Uterus (tissue), 4 donors: ENCODE data around the gene EME2. TPM values are rescaled to one million over a fixed set of nuclear protein-coding genes. Genes with fewer than 3 reads are reported as not detected.

Experiments
- DNase-seq, 2 donors: peaks; one replicate each; pipeline ENCODE4 v3.0.0-alpha.2; 2019 to 2020
- H3K27ac ChIP-seq, 2 donors: fragments of 200-600 bp; sonication (generic); 1 replicate in 1 of 2; 2 replicates in 1 of 2; pipeline ENCODE4 v1.5.1; 2016 to 2018
- H3K27me3 ChIP-seq, 2 donors: fragments of 200-600 bp; sonication (generic); one replicate each; pipeline ENCODE4 v1.5.1; 2018 to 2019; ENCODE audit warnings: control low read depth in 1 of 2
- H3K36me3 ChIP-seq, 2 donors: fragments of 200-600 bp; sonication (generic); one replicate each; pipeline ENCODE4 v1.5.1; 2019; ENCODE audit warnings: control low read depth in 1 of 2
- H3K4me1 ChIP-seq, 2 donors: fragments of 200-600 bp; sonication (generic); one replicate each; pipeline ENCODE4 v1.5.1; 2018 to 2019; ENCODE audit warnings: control low read depth in 1 of 2
- H3K4me3 ChIP-seq, 2 donors: fragments of 200-600 bp; sonication (generic); 1 replicate in 1 of 2; 2 replicates in 1 of 2; pipeline ENCODE4 v1.5.1; 2018 to 2019; ENCODE audit warnings: mild to moderate bottlenecking in 1 of 2
- H3K9me3 ChIP-seq, 2 donors: fragments of 200-600 bp; sonication (generic); one replicate each; pipeline ENCODE4 v1.5.1; 2019; ENCODE audit warnings: control low read depth in 1 of 2
- CTCF ChIP-seq, 4 experiments: fragments of 200-600 bp in 2 of 4; fragments of 450-650 bp in 2 of 4; sonication (generic) in 2 of 4; IDR thresholded peaks; one replicate each; pipeline ENCODE4 v1.5.1; 2016 to 2019; ENCODE audit warnings: antibody characterized with exemption in 4 of 4, mild to moderate bottlenecking in 2 of 4, moderate library complexity in 1 of 4
- POLR2A ChIP-seq, 2 donors: fragments of 450-650 bp; IDR thresholded peaks; one replicate each; pipeline ENCODE4 v1.6.1; 2016; ENCODE audit warnings: antibody characterized with exemption in 2 of 2, mild to moderate bottlenecking in 1 of 2, moderate library complexity in 1 of 2
- intact Hi-C: fragments of 100-400 bp; cut with DNase I; formaldehyde crosslinking; loops from one replicate; pipeline ENCODE4 v1.15.1; 2023; ENCODE audit warnings: low total_unique reads
- total RNA-seq, 4 donors: library from RNA; depleted of rRNA in 3 of 4; stranded (reverse); fragments of >200 nt in 3 of 4; gene quantifications; one replicate each; pipeline versions ENCODE4 v1.1.0 to v1.2.4, GENCODE V29; 2014 to 2023
- donor health status: DM: yes; HTN: yes; CAD: no.

EME2 gene
- 10 to 100 TPM in 2 of 4 donors, 1 to 10 TPM in 2; 2.6 to 28.2 (median 8.0) TPM for total RNA-seq

GRCh38 chr16:1772362-1772907 is at the start of gene EME2:
EME2 (plus strand) TSS chr16:1772810; CDS start chr16:1773228, 418 bp downstream.
- Histone ChIP-seq H3K4me1 (peaks cover 0 to 33% of the 10 kb centered on the region in 2 donors), H3K27me3 (no peaks in the 10 kb centered on the region), H3K36me3 (no peaks in the 10 kb centered on the region), H3K27ac (peak within 1 kb of the TSS; percentile 80 to 87), H3K9me3 (no peaks in the 10 kb centered on the region), H3K4me3 (peak within 1 kb of the TSS; percentile 56 to 87)
- no peak for TF ChIP-seq POLR2A (IDR thresholded peaks at IDR 0.05)
- no peak for TF ChIP-seq CTCF (IDR thresholded peaks at IDR 0.05)
- no peak for DNase-seq
- intact Hi-C loops = no loop called here

- Histone ChIP-seq H3K9me3 (no peaks in the 10 kb centered on the region), H3K27me3 (no peaks in the 10 kb centered on the region), H3K27ac (no peak overlapping the region), H3K36me3 (no peaks in the 10 kb centered on the region), H3K4me1 (no peaks in the 10 kb centered on the region), H3K4me3 (no peak overlapping the region)
- no peak for DNase-seq
- intact Hi-C loops = no loop called here
- no peak for TF ChIP-seq POLR2A (IDR thresholded peaks at IDR 0.05)
- TF ChIP-seq CTCF (IDR thresholded peaks at IDR 0.05) = peak; percentile 31 to 61 (median 39)
Measured at GRCh38 chr16:1723450-1724147, 49.0 kb upstream of the EME2 start.

GRCh38 chr16:1724491-1724890 is 48.1 kb upstream of the EME2 start:
- H3K27ac ChIP-seq = no peak overlapping the region
- no peaks in the 10 kb centered on the region for H3K36me3 ChIP-seq
- H3K4me1 ChIP-seq = no peaks in the 10 kb centered on the region
- no peak overlapping the region for H3K4me3 ChIP-seq
- intact Hi-C loops = no loop called here
- no peak for DNase-seq
- TF ChIP-seq POLR2A (IDR thresholded peaks at IDR 0.05) (no peak), CTCF (IDR thresholded peaks at IDR 0.05) (no peak)
- no peaks in the 10 kb centered on the region for H3K27me3 ChIP-seq
- H3K9me3 ChIP-seq = no peaks in the 10 kb centered on the region

GRCh38 chr16:1726661-1727502 is 45.7 kb upstream of the EME2 start:
- H3K36me3 ChIP-seq = no peaks in the 10 kb centered on the region
- no peaks in the 10 kb centered on the region for H3K9me3 ChIP-seq
- no peaks in the 10 kb centered on the region for H3K4me1 ChIP-seq
- intact Hi-C loops = no loop called here
- no peak overlapping the region for H3K27ac ChIP-seq
- no peaks in the 10 kb centered on the region for H3K27me3 ChIP-seq
- H3K4me3 ChIP-seq = no peak overlapping the region
- no peak for DNase-seq
- no peak for TF ChIP-seq CTCF (IDR thresholded peaks at IDR 0.05)
- TF ChIP-seq POLR2A (IDR thresholded peaks at IDR 0.05) = no peak
